Fibroblast of mammary gland (primary cell): Measurements from ENCODE around the gene LCN12.

Source experiments
- DNase-seq: peaks from one replicate; pipeline ENCODE4 v3.0.0-alpha.2; 2010; ENCODE audit warnings: low read depth
- H3K4me3 ChIP-seq: 2 replicates; pipeline ENCODE4 v1.5.1; 2011; ENCODE audit warnings: low read depth, mild to moderate bottlenecking, low read length, moderate library complexity; ENCODE audit not compliant: control insufficient read depth
- CTCF ChIP-seq: conservative IDR thresholded peaks from 2 replicates; pipeline ENCODE4 v1.5.1; 2011; ENCODE audit warnings: low read depth, low read length, inconsistent platforms; ENCODE audit not compliant: control insufficient read depth, insufficient read depth

LCN12 gene

GRCh38 chr9:136927343-136928271, 24.5 kb upstream of the LCN12 start:
- no peak for TF ChIP-seq CTCF
- no peak overlapping the region for H3K4me3 ChIP-seq
- DNase-seq: peak; percentile 45

- TF ChIP-seq CTCF: no peak
Observed at GRCh38 chr9:136928591-136928990, 23.5 kb upstream of the LCN12 start.

GRCh38 chr9:136930014-136930413, 22.1 kb upstream of the LCN12 start:
- TF ChIP-seq CTCF: no peak

More at GRCh38 chr9:136928591-136928990, 23.5 kb upstream of the LCN12 start:
- DNase-seq: no peak
- no peak overlapping the region for H3K4me3 ChIP-seq

GRCh38 chr9:136931611-136932130, 20.4 kb upstream of the LCN12 start:
- no peak overlapping the region for H3K4me3 ChIP-seq
- no peak for TF ChIP-seq CTCF
- no peak for DNase-seq

More at GRCh38 chr9:136930014-136930413, 22.1 kb upstream of the LCN12 start:
- no peak overlapping the region for H3K4me3 ChIP-seq
- no peak for DNase-seq

GRCh38 chr9:136934277-136934676, 17.8 kb upstream of the LCN12 start:
- TF ChIP-seq CTCF: no peak
- DNase-seq: no peak
- no peak overlapping the region for H3K4me3 ChIP-seq

- TF ChIP-seq CTCF: no peak
- DNase-seq: no peak
- H3K4me3 ChIP-seq: no peak overlapping the region
Observed at GRCh38 chr9:136935651-136936050, 16.4 kb upstream of the LCN12 start.
